HepG2 (cell line): ENCODE results near the gene GHRHR. TPM values are rescaled to one million over a fixed set of nuclear protein-coding genes. Genes with fewer than 3 reads are reported as not detected.

Experiments used
- ATAC-seq: fragments of 200-7000 bp; cut with Tn5 transposase; 3 replicates; pipeline ENCODE4 v1.9.1; 2020; ENCODE audit warnings: mild to moderate bottlenecking, moderate library complexity
- BruUV-seq: library from RNA; stranded (reverse); fragments of 400-500 nt; replicated peaks from 2 replicates; lab custom pipeline; 2021; lab: Mats Ljungman, UMichigan
- CTCF ChIA-PET: fragments of 300-600 bp; formaldehyde crosslinking; extraction: SDS; loops from one replicate; lab custom pipeline; 2021; ENCODE audit warnings: low total read pairs, inconsistent platforms, low intra/inter-chr PET ratio; lab: Yijun Ruan, JAX
- POLR2A ChIA-PET: fragments of 350-600 bp; sonication (Branson Sonifier 250); formaldehyde crosslinking; loops from one replicate; lab custom pipeline; 2020; ENCODE audit warnings: antibody characterized with exemption, inconsistent platforms; lab: Yijun Ruan, JAX
- DNase-seq: peaks from one replicate; pipeline ENCODE4 v3.0.0-alpha.2; 2015; ENCODE audit warnings: low spot score
- FAIRE-seq: peaks from 3 replicates; lab custom pipeline; 2011; peaks lifted over from hg19 to GRCh38; lab: Jason Lieb, UNC
- H2AFZ ChIP-seq: one replicate; pipeline ENCODE4 v1.6.1; 2011; ENCODE audit warnings: low read length, inconsistent platforms
- H3K27ac ChIP-seq: fragments of 300-600 bp; 3 replicates; pipeline ENCODE4 v1.8.0; 2011; ENCODE audit warnings: mixed run types, mild to moderate bottlenecking, mixed read lengths, low read length, inconsistent platforms; ENCODE audit not compliant: insufficient read depth; ENCODE audit errors: extremely low read length
- H3K27me3 ChIP-seq, 2 experiments: fragments of 200-600 bp in 1 of 2; 2 replicates in 1 of 2; 3 replicates in 1 of 2; pipeline versions ENCODE4 v1.6.0 to v1.8.0; 2011; ENCODE audit warnings: low read length in 2 of 2, mild to moderate bottlenecking in 2 of 2, moderate library complexity in 2 of 2, inconsistent platforms in 1 of 2; ENCODE audit not compliant: insufficient read depth in 2 of 2, control insufficient read depth in 1 of 2
- H3K36me3 ChIP-seq, 2 experiments: fragments of 200-600 bp in 1 of 2; replicated peaks in 1 of 2; 2 replicates in 1 of 2; 3 replicates in 1 of 2; pipeline versions ENCODE4 v1.5.1 to v1.8.0; 2011; ENCODE audit warnings: low read length in 2 of 2, inconsistent platforms in 1 of 2; ENCODE audit not compliant: insufficient read depth in 2 of 2, control insufficient read depth in 1 of 2
- H3K4me1 ChIP-seq: 2 replicates; pipeline ENCODE4 v1.5.1; 2012; ENCODE audit warnings: low read length, inconsistent platforms; ENCODE audit not compliant: insufficient read depth
- H3K4me2 ChIP-seq: 2 replicates; pipeline ENCODE4 v1.6.0; 2011; ENCODE audit warnings: low read depth, low read length, inconsistent platforms
- H3K4me3 ChIP-seq, 3 experiments: fragments of 200-600 bp in 1 of 3; sonication (generic), shearing (Covaris generic) in 1 of 3; replicated peaks in 1 of 3; 2 replicates each; pipeline ENCODE4 v1.5.1; 2011 to 2016; ENCODE audit warnings: low read length in 3 of 3, inconsistent platforms in 2 of 3, low read depth in 2 of 3, mild to moderate bottlenecking in 2 of 3, control low read depth in 1 of 3, mixed read lengths in 1 of 3; ENCODE audit not compliant: insufficient read depth in 1 of 3
- H3K79me2 ChIP-seq: one replicate; pipeline ENCODE4 v1.6.1; 2011; ENCODE audit warnings: low read length, inconsistent platforms; ENCODE audit not compliant: insufficient read depth
- H3K9ac ChIP-seq: 2 replicates; pipeline ENCODE4 v1.6.0; 2011; ENCODE audit warnings: mild to moderate bottlenecking, low read depth, low read length, inconsistent platforms; ENCODE audit not compliant: insufficient read depth
- H3K9me3 ChIP-seq: 2 replicates; pipeline ENCODE4 v1.5.1; 2012; ENCODE audit warnings: mild to moderate bottlenecking, low read length
- H4K20me1 ChIP-seq: 2 replicates; pipeline ENCODE4 v1.6.0; 2011; ENCODE audit warnings: inconsistent platforms, mild to moderate bottlenecking, low read length, moderate library complexity; ENCODE audit not compliant: insufficient read depth
- BRCA1 ChIP-seq: sonication (generic); formaldehyde crosslinking; IDR thresholded peaks from 2 replicates; pipeline ENCODE4 v1.4.0; 2020; ENCODE audit warnings: missing genetic modification reagents
- DNMT1 ChIP-seq: sonication (generic); formaldehyde crosslinking; IDR thresholded peaks from 2 replicates; pipeline ENCODE4 v1.5.1; 2020; ENCODE audit warnings: mild to moderate bottlenecking, missing genetic modification reagents
- IRF2 ChIP-seq: IDR thresholded peaks from 2 replicates; pipeline ENCODE4 v1.6.1; 2018; ENCODE audit warnings: missing genetic modification reagents, missing compliant biosample characterization
- JARID2 ChIP-seq: sonication (generic); formaldehyde crosslinking; IDR thresholded peaks from 2 replicates; pipeline ENCODE4 v1.8.1; 2023; ENCODE audit warnings: missing genetic modification reagents, inconsistent platforms; ENCODE audit not compliant: insufficient replicate concordance
- PITX1 ChIP-seq: sonication (generic); formaldehyde crosslinking; IDR thresholded peaks from 2 replicates; pipeline ENCODE4 v1.5.1; 2020; ENCODE audit warnings: mild to moderate bottlenecking, missing genetic modification reagents
- POLR2AphosphoS2 ChIP-seq: IDR thresholded peaks from 2 replicates; pipeline ENCODE4 v1.6.1; 2011; ENCODE audit warnings: low read depth, low read length, improper control_type of control experiment
- TAF15 ChIP-seq: fragments of 200-400 bp; formaldehyde crosslinking; IDR thresholded peaks from one replicate; pipeline ENCODE4 v1.6.1; 2018; ENCODE audit warnings: mild to moderate bottlenecking, low read depth, low read length; ENCODE audit not compliant: poor library complexity, severe bottlenecking
- ZBTB7B ChIP-seq: sonication (generic); formaldehyde crosslinking; IDR thresholded peaks from 2 replicates; pipeline ENCODE4 v1.4.0; 2020; ENCODE audit warnings: missing genetic modification reagents
- ZFP36L2 ChIP-seq: sonication (generic); formaldehyde crosslinking; IDR thresholded peaks from 2 replicates; pipeline ENCODE4 v1.4.0; 2020; ENCODE audit warnings: missing genetic modification reagents
- ZNF17 ChIP-seq: sonication (generic); formaldehyde crosslinking; IDR thresholded peaks from 2 replicates; pipeline ENCODE4 v1.5.0; 2020; ENCODE audit warnings: mild to moderate bottlenecking, missing genetic modification reagents
- in situ Hi-C: cut with HindIII; loops from 2 replicates; pipeline ENCODE4 v1.10.0; 2017; ENCODE audit warnings: low pct_unique_long_range_greater_than_20kb; ENCODE audit not compliant: extremely low pct_ligation_motif_present
- intact Hi-C: fragments of 100-400 bp; cut with micrococcal nuclease; formaldehyde crosslinking; loops from one replicate; pipeline ENCODE4 v1.10.0; 2022; ENCODE audit not compliant: unreplicated experiment
- polyA plus RNA-seq, 8 experiments: library from polyadenylated mRNA; depleted of rRNA in 3 of 8; stranded (reverse) in 7 of 8; unstranded in 1 of 8; fragments of >200 nt; fragmentation: Illumina TruSeq in 4 of 8; extraction: Trizol in 4 of 8; gene quantifications; 2 replicates each; pipeline versions ENCODE4 v1.2.1 to v1.2.3, GENCODE V29; 2011 to 2016; ENCODE audit warnings: low read depth in 4 of 8, missing spikeins in 1 of 8, mixed read lengths in 1 of 8; ENCODE audit not compliant: insufficient read depth in 1 of 8
- total RNA-seq, 5 experiments: library from RNA; depleted of rRNA; stranded (reverse); fragments of >200 nt; fragmentation: Illumina TruSeq; extraction: Trizol; gene quantifications; 2 replicates each; pipeline ENCODE4 v1.2.3, GENCODE V29; 2016; ENCODE audit warnings: low read depth in 1 of 5
- TF ChIP-seq, protein P1 (sequence below): sonication (generic); formaldehyde crosslinking; IDR thresholded peaks from 2 replicates; pipeline ENCODE4 v1.5.1; 2020; ENCODE audit warnings: missing genetic modification reagents, mild to moderate bottlenecking, borderline replicate concordance
- TF ChIP-seq, protein P2 (sequence below): sonication (generic); formaldehyde crosslinking; IDR thresholded peaks from 2 replicates; pipeline ENCODE4 v1.5.1; 2020; ENCODE audit warnings: mild to moderate bottlenecking, missing genetic modification reagents, moderate library complexity

The GHRHR gene
- total and polyA plus RNA-seq, 2 of the 13 experiments (the other 11 are each of a cell fraction or from before 2014, with no cell fraction given): not detected

DNA sequence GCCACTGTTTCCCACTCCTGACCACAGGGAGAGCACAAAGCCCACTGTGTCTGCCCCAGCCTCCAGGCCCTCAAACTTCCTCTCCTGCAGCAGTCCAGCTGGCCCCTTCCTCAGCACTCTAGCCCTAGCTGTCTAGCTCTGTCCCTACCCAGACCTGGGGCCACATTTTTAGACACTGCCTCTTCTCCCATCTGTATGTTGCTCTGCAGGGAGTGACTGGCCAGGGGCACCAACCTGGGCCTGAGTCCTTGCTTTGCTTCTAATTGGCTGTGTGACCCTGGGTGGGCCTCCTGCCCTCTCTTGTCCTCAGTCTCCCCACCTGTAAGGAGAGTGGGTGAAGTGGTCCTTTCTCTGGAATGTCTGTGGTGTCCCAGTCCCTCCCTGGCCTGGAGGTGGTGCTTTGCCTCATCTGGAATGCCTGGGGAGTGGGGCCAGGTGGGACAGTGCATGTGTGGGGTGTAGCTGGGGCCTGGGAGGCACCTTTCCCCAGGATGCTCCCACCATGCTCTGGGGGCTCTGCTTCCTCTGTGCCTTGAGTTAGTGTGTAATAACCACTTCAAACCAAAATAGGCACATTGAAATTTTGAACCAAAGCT is 27.0 kb upstream of the GHRHR start:
- CTCF ChIA-PET: no interaction called here
- POLR2A ChIA-PET: no interaction called here
- in situ Hi-C loops: no loop called here
- Histone ChIP-seq H3K9me3 (no peaks in the 10 kb centered on the region), H3K36me3 (no peaks in the 10 kb centered on the region), H2AFZ (no peak overlapping the region), H3K27me3 (peaks cover 4 to 12% of the 10 kb centered on the region in 2 experiments; a peak in 4 of 5 replicates), H4K20me1 (no peaks in the 10 kb centered on the region)
- no peak for ATAC-seq
- intact Hi-C loops: no loop called here
- TF ChIP-seq ZNF17 (no peak), DNMT1 (CRISPR knock-in tag) (no peak), BRCA1 (CRISPR knock-in tag) (no peak), ZBTB7B (CRISPR knock-in tag) (no peak), POLR2AphosphoS2 (no peak), TAF15 (no peak), ZFP36L2 (CRISPR knock-in tag) (no peak), IRF2 (CRISPR knock-in tag) (no peak), JARID2 (no peak), PITX1 (CRISPR knock-in tag) (no peak)
- TF ChIP-seq, protein P1, sequence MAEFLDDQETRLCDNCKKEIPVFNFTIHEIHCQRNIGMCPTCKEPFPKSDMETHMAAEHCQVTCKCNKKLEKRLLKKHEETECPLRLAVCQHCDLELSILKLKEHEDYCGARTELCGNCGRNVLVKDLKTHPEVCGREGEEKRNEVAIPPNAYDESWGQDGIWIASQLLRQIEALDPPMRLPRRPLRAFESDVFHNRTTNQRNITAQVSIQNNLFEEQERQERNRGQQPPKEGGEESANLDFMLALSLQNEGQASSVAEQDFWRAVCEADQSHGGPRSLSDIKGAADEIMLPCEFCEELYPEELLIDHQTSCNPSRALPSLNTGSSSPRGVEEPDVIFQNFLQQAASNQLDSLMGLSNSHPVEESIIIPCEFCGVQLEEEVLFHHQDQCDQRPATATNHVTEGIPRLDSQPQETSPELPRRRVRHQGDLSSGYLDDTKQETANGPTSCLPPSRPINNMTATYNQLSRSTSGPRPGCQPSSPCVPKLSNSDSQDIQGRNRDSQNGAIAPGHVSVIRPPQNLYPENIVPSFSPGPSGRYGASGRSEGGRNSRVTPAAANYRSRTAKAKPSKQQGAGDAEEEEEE (CRISPR knock-in tag): no peak
- TF ChIP-seq, protein P2, sequence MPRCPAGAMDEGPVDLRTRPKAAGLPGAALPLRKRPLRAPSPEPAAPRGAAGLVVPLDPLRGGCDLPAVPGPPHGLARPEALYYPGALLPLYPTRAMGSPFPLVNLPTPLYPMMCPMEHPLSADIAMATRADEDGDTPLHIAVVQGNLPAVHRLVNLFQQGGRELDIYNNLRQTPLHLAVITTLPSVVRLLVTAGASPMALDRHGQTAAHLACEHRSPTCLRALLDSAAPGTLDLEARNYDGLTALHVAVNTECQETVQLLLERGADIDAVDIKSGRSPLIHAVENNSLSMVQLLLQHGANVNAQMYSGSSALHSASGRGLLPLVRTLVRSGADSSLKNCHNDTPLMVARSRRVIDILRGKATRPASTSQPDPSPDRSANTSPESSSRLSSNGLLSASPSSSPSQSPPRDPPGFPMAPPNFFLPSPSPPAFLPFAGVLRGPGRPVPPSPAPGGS (CRISPR knock-in tag): no peak
- TF ChIP-seq, all 625 proteins: peak for 0
- Histone ChIP-seq H3K4me3 (no peak overlapping the region), H3K27ac (no peak overlapping the region), H3K9ac (no peak overlapping the region), H3K4me2 (no peak overlapping the region), H3K4me1 (no peaks in the 10 kb centered on the region), H3K79me2 (no peaks in the 10 kb centered on the region)
- no peak for FAIRE-seq
- DNase-seq: no peak
- BruUV-seq: no TSS peak
